Measurements from ENCODE around the gene DCPS.
"Not testable (repeated sequence)": the region's sequence is repeated elsewhere in the genome, so short reads cannot be mapped to it uniquely, and the experiment has no call there.

Gene DCPS

DNA sequence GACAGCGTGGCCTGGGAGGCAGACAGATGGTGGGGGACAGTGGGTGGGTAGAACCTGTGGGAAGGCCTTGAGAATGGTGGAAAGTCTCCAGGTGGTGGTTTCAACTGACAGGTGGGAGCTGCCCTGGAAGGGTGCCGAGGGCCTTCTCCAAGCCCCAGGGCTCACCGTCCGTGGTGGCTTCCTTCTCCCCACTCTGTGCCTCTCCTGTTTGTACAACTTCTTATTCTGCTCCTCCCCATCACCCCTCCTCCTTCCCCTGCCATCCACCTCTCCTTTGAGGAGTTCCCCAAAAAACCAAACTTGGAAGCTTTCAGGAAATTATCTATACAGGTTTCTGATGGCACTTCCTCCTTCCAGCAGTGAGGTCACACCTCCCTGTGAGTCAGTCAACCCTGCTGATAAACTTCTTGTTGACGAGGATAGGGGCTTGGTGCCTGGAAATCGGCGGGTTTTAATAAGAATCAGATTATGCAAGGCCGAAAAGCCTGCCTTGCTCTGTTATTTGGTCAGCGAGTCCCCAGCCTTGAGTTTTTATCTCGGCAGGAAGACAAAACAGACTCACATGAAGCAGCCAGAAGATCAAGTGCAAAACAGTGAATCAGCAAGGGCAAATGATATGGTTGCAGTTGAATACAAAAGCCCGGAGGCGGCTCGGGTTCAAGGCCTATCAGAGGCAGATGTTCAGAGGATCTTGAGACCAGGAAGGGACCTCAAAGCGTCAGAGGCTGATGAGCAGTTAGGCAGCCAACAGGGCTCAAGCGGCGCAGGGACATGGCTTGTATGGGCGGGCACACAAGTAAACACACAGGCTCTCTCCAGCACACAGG is 42.1 kb downstream of the DCPS start:
- TF ChIP-seq, protein P1, sequence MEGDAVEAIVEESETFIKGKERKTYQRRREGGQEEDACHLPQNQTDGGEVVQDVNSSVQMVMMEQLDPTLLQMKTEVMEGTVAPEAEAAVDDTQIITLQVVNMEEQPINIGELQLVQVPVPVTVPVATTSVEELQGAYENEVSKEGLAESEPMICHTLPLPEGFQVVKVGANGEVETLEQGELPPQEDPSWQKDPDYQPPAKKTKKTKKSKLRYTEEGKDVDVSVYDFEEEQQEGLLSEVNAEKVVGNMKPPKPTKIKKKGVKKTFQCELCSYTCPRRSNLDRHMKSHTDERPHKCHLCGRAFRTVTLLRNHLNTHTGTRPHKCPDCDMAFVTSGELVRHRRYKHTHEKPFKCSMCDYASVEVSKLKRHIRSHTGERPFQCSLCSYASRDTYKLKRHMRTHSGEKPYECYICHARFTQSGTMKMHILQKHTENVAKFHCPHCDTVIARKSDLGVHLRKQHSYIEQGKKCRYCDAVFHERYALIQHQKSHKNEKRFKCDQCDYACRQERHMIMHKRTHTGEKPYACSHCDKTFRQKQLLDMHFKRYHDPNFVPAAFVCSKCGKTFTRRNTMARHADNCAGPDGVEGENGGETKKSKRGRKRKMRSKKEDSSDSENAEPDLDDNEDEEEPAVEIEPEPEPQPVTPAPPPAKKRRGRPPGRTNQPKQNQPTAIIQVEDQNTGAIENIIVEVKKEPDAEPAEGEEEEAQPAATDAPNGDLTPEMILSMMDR (IDR thresholded peaks at IDR 0.05; ENCODE audit: extremely low read depth, insufficient read depth, missing control alignments) = no peak
- in situ Hi-C loops (cut with MboI; ENCODE audit: low pct_unique_long_range_greater_than_20kb, low sequenced_read_pairs, unreplicated experiment) = no loop called here
- DNase-seq (ENCODE audit: low spot score) = no peak

DNA sequence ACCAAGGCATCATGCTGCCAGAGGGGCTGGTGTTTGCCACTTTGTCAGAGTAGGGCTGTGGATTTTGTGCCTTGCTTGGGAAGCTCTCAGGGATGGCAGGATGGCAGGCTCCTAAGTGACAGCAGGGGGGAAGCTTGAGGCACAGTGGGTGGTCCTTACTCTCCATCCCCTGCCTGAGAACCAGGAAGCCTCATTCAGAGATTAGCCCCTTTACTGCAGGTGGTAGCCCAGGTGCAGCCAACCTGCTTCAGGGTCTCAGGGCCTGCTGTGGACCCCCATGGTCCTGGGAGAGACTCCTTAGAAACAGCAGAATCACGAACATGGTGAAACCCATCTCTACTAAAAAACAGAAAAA is 42.7 kb downstream of the DCPS start:
- in situ Hi-C loops (cut with MboI; ENCODE audit: low pct_unique_long_range_greater_than_20kb, low sequenced_read_pairs, unreplicated experiment) = no loop called here
- no peak for DNase-seq (ENCODE audit: low spot score)
- TF ChIP-seq, protein P1 (IDR thresholded peaks at IDR 0.05; ENCODE audit: extremely low read depth, insufficient read depth, missing control alignments) = no peak

DNA sequence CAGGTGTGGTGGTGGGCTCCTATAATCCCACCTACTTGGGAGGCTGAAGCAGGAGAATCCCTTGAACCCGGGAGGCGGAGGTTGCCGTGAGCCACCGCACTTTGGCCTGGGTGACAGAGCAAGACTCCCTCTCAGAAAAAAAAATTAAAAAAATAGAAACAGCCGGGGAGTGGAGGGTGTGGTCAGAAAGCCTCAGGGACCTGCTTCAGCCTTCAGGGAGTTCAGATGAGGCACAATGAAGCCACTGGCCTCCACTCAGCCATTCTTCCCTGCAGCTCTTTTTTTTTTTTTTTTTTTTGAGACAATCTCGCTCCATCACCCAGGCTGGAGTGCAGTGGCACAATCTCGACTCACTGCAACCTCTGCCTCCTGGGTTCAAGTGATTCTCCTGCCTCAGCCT is 43.1 kb downstream of the DCPS start:
- DNase-seq (ENCODE audit: low spot score); in situ Hi-C loops (cut with MboI; ENCODE audit: low pct_unique_long_range_greater_than_20kb, low sequenced_read_pairs, unreplicated experiment): not testable (repeated sequence)

DNA sequence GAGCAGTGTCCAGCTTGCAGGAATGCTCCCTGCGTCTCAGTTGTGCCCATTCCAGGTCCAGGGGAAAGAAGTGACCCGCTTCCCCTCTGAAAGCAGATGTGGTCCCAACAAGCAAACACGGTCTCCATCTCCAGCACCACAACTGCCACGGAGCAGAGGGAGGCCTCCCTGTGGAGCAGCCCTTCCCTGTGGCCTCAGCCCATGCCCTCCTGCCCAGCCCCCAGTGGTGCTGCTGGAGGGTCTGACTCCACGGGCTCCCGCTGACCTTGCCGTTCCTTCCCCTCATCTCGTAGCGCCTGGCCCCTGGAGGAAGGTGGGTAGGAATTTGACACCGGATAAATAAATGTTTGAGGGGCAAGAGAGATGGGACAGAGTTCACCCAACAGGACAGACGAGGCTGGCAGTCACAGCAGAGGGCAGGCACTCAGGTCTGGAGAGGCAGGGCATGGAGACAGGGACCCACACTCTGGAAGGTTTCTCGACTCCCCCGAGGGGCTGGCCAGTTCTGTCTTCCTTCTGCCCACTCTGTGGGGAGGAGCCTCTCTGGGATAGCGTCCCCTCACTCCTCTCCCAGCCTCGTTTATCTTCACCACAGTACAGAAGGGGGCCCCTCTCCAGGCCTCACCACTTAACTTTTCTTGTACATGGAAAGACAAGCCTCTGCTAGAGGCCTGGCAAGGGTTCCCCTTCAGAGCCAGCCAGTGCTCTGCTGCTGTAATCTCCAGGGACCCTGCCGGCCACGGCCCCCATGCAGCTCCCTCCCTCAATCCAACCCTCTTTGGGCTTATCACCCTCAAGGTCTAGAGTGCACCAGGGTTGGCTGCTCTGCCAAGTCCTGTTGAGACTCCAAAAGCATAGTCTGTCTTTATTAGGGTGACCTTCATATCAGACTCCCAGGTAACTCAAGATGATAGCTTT is 44.1 kb downstream of the DCPS start:
- no peak for DNase-seq (ENCODE audit: low spot score)
- TF ChIP-seq, protein P1 (IDR thresholded peaks at IDR 0.05; ENCODE audit: extremely low read depth, insufficient read depth, missing control alignments) = no peak
- in situ Hi-C loops (cut with MboI; ENCODE audit: low pct_unique_long_range_greater_than_20kb, low sequenced_read_pairs, unreplicated experiment) = no loop called here

DNA sequence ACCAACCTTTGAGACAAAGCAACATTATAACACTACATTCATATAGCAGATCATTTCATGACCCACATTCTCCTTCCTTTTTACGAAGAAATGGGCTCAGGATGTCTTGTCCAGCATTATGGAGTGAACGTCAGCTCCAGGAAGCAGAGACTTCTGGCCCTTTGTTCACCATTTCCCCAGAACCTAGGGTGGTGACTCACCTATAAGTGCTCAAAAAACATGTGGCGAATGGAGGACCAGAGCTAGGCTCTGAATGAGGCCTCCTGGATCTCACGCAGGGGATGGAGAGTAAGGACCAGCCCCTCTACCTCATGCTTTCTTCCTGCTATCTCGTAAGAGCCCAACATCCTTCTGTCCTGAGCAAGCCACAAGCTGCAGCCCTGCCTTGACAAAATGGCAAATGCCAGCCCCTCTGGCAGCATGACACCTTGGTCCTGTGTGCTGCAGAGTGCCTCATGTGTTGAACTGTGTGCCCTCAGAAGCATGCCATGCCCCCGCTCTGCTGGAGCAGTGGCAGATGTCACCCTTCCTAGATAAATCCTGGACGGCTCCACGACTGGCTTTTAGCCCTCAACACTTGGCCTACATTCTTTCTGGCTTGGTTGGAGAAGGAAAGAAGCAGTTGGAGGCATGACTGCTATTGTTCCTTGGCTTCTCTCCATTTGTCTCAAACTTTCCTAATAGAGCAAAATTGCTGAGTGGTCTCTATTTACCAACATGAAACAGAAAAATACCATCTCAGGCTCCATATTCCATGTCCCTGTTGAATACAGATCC is 45.1 kb downstream of the DCPS start:
- TF ChIP-seq, protein P1 (IDR thresholded peaks at IDR 0.05; ENCODE audit: extremely low read depth, insufficient read depth, missing control alignments) = no peak
- in situ Hi-C loops (cut with MboI; ENCODE audit: low pct_unique_long_range_greater_than_20kb, low sequenced_read_pairs, unreplicated experiment) = no loop called here
- DNase-seq (ENCODE audit: low spot score) = no peak

DNA sequence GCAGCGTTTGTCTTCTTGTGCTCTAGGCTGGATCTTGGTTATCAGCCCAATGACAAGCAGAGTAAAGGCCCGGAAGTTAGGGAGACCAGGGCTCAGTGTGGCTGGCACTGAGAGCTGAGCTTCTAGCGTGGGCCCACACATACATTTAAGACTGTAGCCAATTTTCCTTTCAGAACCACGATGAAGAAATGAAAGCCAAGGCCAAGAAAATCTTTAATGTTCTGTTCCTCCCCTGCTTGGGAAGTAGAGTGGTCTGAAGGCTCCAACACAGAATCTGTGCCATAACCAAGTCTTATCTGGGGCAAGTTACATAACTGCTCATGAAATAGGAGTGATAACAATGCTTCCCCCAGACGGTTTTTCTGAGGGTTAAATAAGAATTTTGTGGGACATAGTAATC is 47.0 kb downstream of the DCPS start:
- DNase-seq (ENCODE audit: low spot score) = no peak
- TF ChIP-seq, protein P1 (IDR thresholded peaks at IDR 0.05; ENCODE audit: extremely low read depth, insufficient read depth, missing control alignments) = no peak
- in situ Hi-C loops (cut with MboI; ENCODE audit: low pct_unique_long_range_greater_than_20kb, low sequenced_read_pairs, unreplicated experiment) = no loop called here
